ENCODE measurements around the gene HOXA10.

HOXA10 gene

DNA sequence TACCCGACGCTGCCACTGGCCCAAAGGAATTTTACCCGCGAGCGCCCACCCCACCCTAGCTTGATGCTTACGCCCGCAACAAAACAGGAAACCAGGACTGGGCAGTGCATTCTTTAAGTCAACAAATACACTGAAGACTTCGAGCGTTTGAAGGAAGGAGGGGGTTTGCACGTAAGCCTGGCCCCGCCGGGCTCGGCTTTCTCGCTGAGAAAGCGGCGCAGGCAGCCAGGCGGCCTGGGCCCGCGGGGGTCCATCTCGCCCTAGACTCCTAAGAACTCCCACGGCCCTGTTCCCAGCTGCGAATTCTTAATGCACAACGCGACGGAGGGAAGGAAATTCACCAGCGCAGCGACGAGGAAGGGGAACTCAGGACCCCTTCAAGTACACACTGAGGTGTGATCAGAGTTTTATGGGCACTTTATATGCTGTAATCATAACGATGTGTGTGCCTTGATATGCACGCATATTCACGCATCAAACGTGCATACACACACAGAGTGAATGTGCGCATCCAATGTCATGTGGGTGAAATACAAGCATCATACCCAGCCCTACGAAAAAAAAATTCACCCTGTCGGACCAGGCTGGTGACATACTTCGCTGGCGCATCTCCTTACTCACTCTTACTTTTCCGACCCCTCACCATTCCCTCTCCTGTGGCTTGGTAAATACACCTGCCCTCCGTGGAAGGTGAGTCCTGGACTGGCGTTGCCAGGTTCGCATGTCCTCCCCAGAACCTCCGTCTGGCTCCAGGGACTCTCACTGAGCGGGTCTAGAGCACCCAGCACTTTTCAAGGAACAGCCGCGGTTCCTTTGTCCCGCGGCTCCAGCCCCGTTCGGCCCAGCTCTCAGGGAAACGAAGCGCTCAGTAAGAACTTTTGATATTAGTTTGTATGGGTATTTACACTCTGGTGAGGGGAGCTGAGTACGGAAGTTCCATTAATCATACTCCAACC lies 31.5 kb upstream of the HOXA10 start:
- ATAC-seq, result no peak
- no peak for TF ChIP-seq ZC3H10 (CRISPR knock-in tag; IDR thresholded peaks at IDR 0.05)

- TF ChIP-seq CSDC2 (CRISPR knock-in tag; IDR thresholded peaks at IDR 0.05) (no peak), ARNTL (CRISPR knock-in tag; IDR thresholded peaks at IDR 0.05; ENCODE audit: borderline replicate concordance, low read depth) (no peak), CREB5 (CRISPR knock-in tag; IDR thresholded peaks at IDR 0.05; ENCODE audit: low read depth) (no peak), ZFP3 (CRISPR knock-in tag; IDR thresholded peaks at IDR 0.05) (no peak), SNAI2 (CRISPR knock-in tag; IDR thresholded peaks at IDR 0.05) (no peak), TCF4 (CRISPR knock-in tag; IDR thresholded peaks at IDR 0.05; ENCODE audit: borderline replicate concordance) (no peak), ZNF8 (CRISPR knock-in tag; IDR thresholded peaks at IDR 0.05) (no peak), ZFP30 (CRISPR knock-in tag; IDR thresholded peaks at IDR 0.05) (no peak), ZNF565 (CRISPR knock-in tag; conservative IDR thresholded peaks at IDR 0.05; ENCODE audit: low read depth) (no peak), POU6F1 (CRISPR knock-in tag; IDR thresholded peaks at IDR 0.05; ENCODE audit: borderline replicate concordance, low read depth) (no peak), ZC3H10 (CRISPR knock-in tag; IDR thresholded peaks at IDR 0.05) (no peak), RARB (CRISPR knock-in tag; IDR thresholded peaks at IDR 0.05) (no peak), TOX (CRISPR knock-in tag; IDR thresholded peaks at IDR 0.05; ENCODE audit: borderline replicate concordance) (no peak), CSRNP3 (CRISPR knock-in tag; IDR thresholded peaks at IDR 0.05) (no peak), ESRRG (CRISPR knock-in tag; IDR thresholded peaks at IDR 0.05) (no peak), PPARA (CRISPR knock-in tag; IDR thresholded peaks at IDR 0.05; ENCODE audit: borderline replicate concordance) (no peak), ZNF70 (CRISPR knock-in tag; IDR thresholded peaks at IDR 0.05) (no peak), OSR1 (CRISPR knock-in tag; IDR thresholded peaks at IDR 0.05) (no peak), PATZ1 (CRISPR knock-in tag; IDR thresholded peaks at IDR 0.05; ENCODE audit: borderline replicate concordance) (no peak)
- TF ChIP-seq, protein P1, sequence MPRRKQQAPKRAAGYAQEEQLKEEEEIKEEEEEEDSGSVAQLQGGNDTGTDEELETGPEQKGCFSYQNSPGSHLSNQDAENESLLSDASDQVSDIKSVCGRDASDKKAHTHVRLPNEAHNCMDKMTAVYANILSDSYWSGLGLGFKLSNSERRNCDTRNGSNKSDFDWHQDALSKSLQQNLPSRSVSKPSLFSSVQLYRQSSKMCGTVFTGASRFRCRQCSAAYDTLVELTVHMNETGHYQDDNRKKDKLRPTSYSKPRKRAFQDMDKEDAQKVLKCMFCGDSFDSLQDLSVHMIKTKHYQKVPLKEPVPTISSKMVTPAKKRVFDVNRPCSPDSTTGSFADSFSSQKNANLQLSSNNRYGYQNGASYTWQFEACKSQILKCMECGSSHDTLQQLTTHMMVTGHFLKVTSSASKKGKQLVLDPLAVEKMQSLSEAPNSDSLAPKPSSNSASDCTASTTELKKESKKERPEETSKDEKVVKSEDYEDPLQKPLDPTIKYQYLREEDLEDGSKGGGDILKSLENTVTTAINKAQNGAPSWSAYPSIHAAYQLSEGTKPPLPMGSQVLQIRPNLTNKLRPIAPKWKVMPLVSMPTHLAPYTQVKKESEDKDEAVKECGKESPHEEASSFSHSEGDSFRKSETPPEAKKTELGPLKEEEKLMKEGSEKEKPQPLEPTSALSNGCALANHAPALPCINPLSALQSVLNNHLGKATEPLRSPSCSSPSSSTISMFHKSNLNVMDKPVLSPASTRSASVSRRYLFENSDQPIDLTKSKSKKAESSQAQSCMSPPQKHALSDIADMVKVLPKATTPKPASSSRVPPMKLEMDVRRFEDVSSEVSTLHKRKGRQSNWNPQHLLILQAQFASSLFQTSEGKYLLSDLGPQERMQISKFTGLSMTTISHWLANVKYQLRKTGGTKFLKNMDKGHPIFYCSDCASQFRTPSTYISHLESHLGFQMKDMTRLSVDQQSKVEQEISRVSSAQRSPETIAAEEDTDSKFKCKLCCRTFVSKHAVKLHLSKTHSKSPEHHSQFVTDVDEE (CRISPR knock-in tag; IDR thresholded peaks at IDR 0.05), result no peak
- peak; percentile 7; the same call in 2 of the 3 replicates for ATAC-seq
Observed at GRCh38 chr7:27204851-27205322, 30.8 kb upstream of the HOXA10 start.
